Smooth muscle cell of bladder (primary cell): Measurements from ENCODE around the gene KYAT1. TPM values are rescaled to one million over a fixed set of nuclear protein-coding genes. Genes with fewer than 3 reads are reported as not detected.

Experiments
- total RNA-seq: library from RNA; depleted of rRNA; stranded (reverse); fragments of >200 nt; gene quantifications from 2 replicates; pipeline ENCODE4 v1.2.3, GENCODE V29; 2014

The KYAT1 gene
- total RNA-seq: 5.3 and 5.9 TPM in 2 replicates

GRCh38 chr9:128881884-128882676, at the start of gene KYAT1, which contains the start of gene LRRC8A:
Gene KYAT1, minus strand, starts transcription at chr9:128881950. Its CDS starts 36,545 bp downstream, at chr9:128845405.
Gene LRRC8A, plus strand, starts transcription at chr9:128882133. Its CDS starts 25,032 bp downstream, at chr9:128907165.

GRCh38 chr9:128920381-128921058, 38.8 kb upstream of the KYAT1 start, which contains the start of gene PHYHD1:
Gene PHYHD1, plus strand, starts transcription at chr9:128920982. Its CDS starts 1,342 bp downstream, at chr9:128922324.

GRCh38 chr9:128829477-128830251, 52.1 kb downstream of the KYAT1 start, which contains the start of gene SPOUT1:
Gene SPOUT1, minus strand, starts transcription at chr9:128829794. Its CDS starts 14 bp downstream, at chr9:128829780.

GRCh38 chr9:128818099-128818838, 63.5 kb downstream of the KYAT1 start, which contains the start of gene ENDOG:
Gene ENDOG, plus strand, starts transcription at chr9:128818500. Its CDS starts 185 bp downstream, at chr9:128818685.

GRCh38 chr9:128786681-128787601, 94.8 kb downstream of the KYAT1 start, which contains the start of gene TBC1D13:
Gene TBC1D13, plus strand, starts transcription at chr9:128787253. Its CDS starts 101 bp downstream, at chr9:128787354.

Other genes starting within 250 kb of the KYAT1 start
- gene DYNC2I2, start 225.1 kb downstream of the KYAT1 start, total RNA-seq: 23.5 and 25.1 TPM in 2 replicates
- 559 and 567 TPM in 2 replicates for gene SET, start 192.7 kb downstream of the KYAT1 start, total RNA-seq
- 0.55 and 0.85 TPM in 2 replicates for gene PKN3, start 179.4 kb downstream of the KYAT1 start, total RNA-seq
- 25.1 and 30.2 TPM in 2 replicates for gene ZDHHC12, start 157.8 kb downstream of the KYAT1 start, total RNA-seq
- gene ZER1, start 110.0 kb downstream of the KYAT1 start, total RNA-seq: 15.5 and 20.5 TPM in 2 replicates
- 6.8 and 10.2 TPM in 2 replicates for gene TBC1D13, start 94.7 kb downstream of the KYAT1 start, total RNA-seq
- gene ENDOG, start 63.5 kb downstream of the KYAT1 start, total RNA-seq: 15.4 and 17.8 TPM in 2 replicates
- 7.0 and 12.3 TPM in 2 replicates for gene SPOUT1, start 52.2 kb downstream of the KYAT1 start, total RNA-seq
- gene LRRC8A, start 183 bp upstream of the KYAT1 start, total RNA-seq: 19.9 and 30.4 TPM in 2 replicates
- gene PHYHD1, start 39.0 kb upstream of the KYAT1 start, total RNA-seq: 6.4 and 7.6 TPM in 2 replicates
- gene DOLK, start 65.7 kb upstream of the KYAT1 start, total RNA-seq: 28.7 and 40.1 TPM in 2 replicates
- 19.8 and 23.4 TPM in 2 replicates for gene NUP188, start 65.7 kb upstream of the KYAT1 start, total RNA-seq
- 25.3 and 29.2 TPM in 2 replicates for gene SH3GLB2, start 146.4 kb upstream of the KYAT1 start, total RNA-seq
- gene MIGA2, start 154.7 kb upstream of the KYAT1 start, total RNA-seq: 22.7 and 23.0 TPM in 2 replicates
- gene DOLPP1, start 199.2 kb upstream of the KYAT1 start, total RNA-seq: 5.7 and 6.9 TPM in 2 replicates
- gene CRAT, start 228.8 kb upstream of the KYAT1 start, total RNA-seq: 31.7 and 35.3 TPM in 2 replicates
- gene PTPA, start 229.5 kb upstream of the KYAT1 start, total RNA-seq: 103 and 129 TPM in 2 replicates